ENCODE data around the gene LCN9. TPM values are rescaled to one million over a fixed set of nuclear protein-coding genes. Genes with fewer than 3 reads are reported as not detected.

Gene LCN9
- total and polyA plus RNA-seq, 9 of the 15 experiments (the other 6 are each of a cell fraction or from before 2014, with no cell fraction given), result not detected

GRCh38 chr9:135701959-135702721, 39.0 kb downstream of the LCN9 start, which contains the start of gene KCNT1 (continued):
- no peak for TF ChIP-seq ZNF511 (CRISPR knock-in tag; IDR thresholded peaks at IDR 0.05)
- TF ChIP-seq ZNF12 (CRISPR knock-in tag; IDR thresholded peaks at IDR 0.05), result no peak
- TF ChIP-seq XRCC4 (IDR thresholded peaks at IDR 0.05; ENCODE audit: extremely low read depth, insufficient read depth, insufficient read length), result no peak
- 0 out of 2 replicates have a peak, but pooled peaks have one; percentile 31 for TF ChIP-seq SMAD4 (CRISPR knock-in tag; conservative IDR thresholded peaks at IDR 0.05)
- no peak for TF ChIP-seq FOXO4 (CRISPR knock-in tag; IDR thresholded peaks at IDR 0.05)
- peak; percentile 41; the same call in 1 of the 2 replicates for TF ChIP-seq SAFB (IDR thresholded peaks at IDR 0.05; ENCODE audit: borderline replicate concordance, low read depth, low read length)
- TF ChIP-seq ZC3H11A (IDR thresholded peaks at IDR 0.05; ENCODE audit: low read depth, low read length), result no peak
- TF ChIP-seq SMAD3 (CRISPR knock-in tag; conservative IDR thresholded peaks at IDR 0.05), result no peak
- TF ChIP-seq NFIC (IDR thresholded peaks at IDR 0.05), result no peak
- no peak for TF ChIP-seq ZNF41 (CRISPR knock-in tag; conservative IDR thresholded peaks at IDR 0.05)
- TF ChIP-seq TARDBP (IDR thresholded peaks at IDR 0.05), result 0 out of 2 replicates have a peak, but pooled peaks have one; percentile 27
- TF ChIP-seq MTF1 (CRISPR knock-in tag; IDR thresholded peaks at IDR 0.05; ENCODE audit: borderline replicate concordance), result no peak
- TF ChIP-seq TCF7 (IDR thresholded peaks at IDR 0.05; ENCODE audit: borderline replicate concordance), result no peak
- no peak for TF ChIP-seq FOXJ2 (tag; IDR thresholded peaks at IDR 0.05)
- no peak for TF ChIP-seq ELK1 (CRISPR knock-in tag; IDR thresholded peaks at IDR 0.05)
- TF ChIP-seq ZKSCAN8 (CRISPR knock-in tag; IDR thresholded peaks at IDR 0.05), result no peak
- TF ChIP-seq CTCF (IDR thresholded peaks at IDR 0.05 in 2 of 3, conservative IDR thresholded peaks at IDR 0.05 in 1 of 3; ENCODE audit: insufficient read depth in 2 of 3, low read depth in 1 of 3, low read length in 3 of 3), result peak; percentile 83 to 91 (median 84)
- peak; percentile 84 for TF ChIP-seq XRCC5 (IDR thresholded peaks at IDR 0.05; ENCODE audit: low read depth, low read length)
- TF ChIP-seq SMARCA4 (IDR thresholded peaks at IDR 0.05), result no peak
- TF ChIP-seq ETV6 (IDR thresholded peaks at IDR 0.05; ENCODE audit: borderline replicate concordance in 1 of 2, low read depth in 2 of 2, low read length in 1 of 2), result no peak
- TF ChIP-seq ETV6 (CRISPR knock-in tag; IDR thresholded peaks at IDR 0.05; ENCODE audit: borderline replicate concordance), result no peak
- no peak for TF ChIP-seq ZNF175 (CRISPR knock-in tag; IDR thresholded peaks at IDR 0.05; ENCODE audit: low read depth)

All from K562 (cell line).